B cell (primary cell): ENCODE measurements around the gene FSIP1. TPM values are rescaled to one million over a fixed set of nuclear protein-coding genes. Genes with fewer than 3 reads are reported as not detected.

Source experiments
- ATAC-seq: fragments of 200-7000 bp; cut with Tn5 transposase; one replicate; pipeline ENCODE4 v1.10.0; 2021; ENCODE audit warnings: low read depth, mild to moderate bottlenecking, moderate number of reproducible peaks, moderate library complexity
- CTCF ChIA-PET: fragments of 350-600 bp; sonication (Branson Sonifier 250); formaldehyde crosslinking; loops from one replicate; lab custom pipeline; 2021; ENCODE audit warnings: antibody characterized with exemption, inconsistent platforms; lab: Charles Lee
- POLR2A ChIA-PET: fragments of 350-600 bp; sonication (Branson Sonifier 250); formaldehyde crosslinking; loops from one replicate; lab custom pipeline; 2021; ENCODE audit warnings: antibody characterized with exemption; lab: Charles Lee
- DNase-seq: peaks from one replicate; pipeline ENCODE4 v3.0.0; 2013
- H2AFZ ChIP-seq: 2 replicates; pipeline ENCODE4 v1.6.1; 2012; ENCODE audit warnings: mild to moderate bottlenecking, low read depth, low read length; ENCODE audit not compliant: insufficient read depth, poor library complexity, severe bottlenecking
- H3K27ac ChIP-seq, 2 donors: 1 replicate in 1 of 2; 2 replicates in 1 of 2; pipeline ENCODE4 v1.5.1; 2012 to 2013; ENCODE audit warnings: low read length in 2 of 2, mild to moderate bottlenecking in 2 of 2, moderate library complexity in 1 of 2
- H3K27me3 ChIP-seq, 4 experiments: fragments of 200-600 bp in 1 of 4; sonication (generic) in 1 of 4; replicated peaks in 1 of 4; 1 replicate in 2 of 4; 2 replicates in 2 of 4; pipeline versions ENCODE4 v1.6.1 to v1.7.0; 2013 to 2016; ENCODE audit warnings: low read length in 3 of 4, mild to moderate bottlenecking in 2 of 4, mixed read lengths in 1 of 4, moderate library complexity in 1 of 4; ENCODE audit not compliant: insufficient read depth in 4 of 4, control insufficient read depth in 3 of 4; ENCODE audit errors: control extremely low read depth in 1 of 4
- H3K36me3 ChIP-seq, 2 experiments: replicated peaks in 1 of 2; 1 replicate in 1 of 2; 2 replicates in 1 of 2; pipeline versions ENCODE4 v1.6.1 to v1.7.1; 2013; ENCODE audit warnings: low read length in 1 of 2; ENCODE audit not compliant: insufficient read depth in 2 of 2, control insufficient read depth in 1 of 2; ENCODE audit errors: control extremely low read depth in 1 of 2, extremely low read depth in 1 of 2
- H3K4me1 ChIP-seq, 2 donors: fragments of 200-600 bp in 1 of 2; sonication (generic) in 1 of 2; 1 replicate in 1 of 2; 2 replicates in 1 of 2; pipeline versions ENCODE4 v1.5.1 to v1.6.1; 2013 to 2017; ENCODE audit warnings: low read length in 2 of 2; ENCODE audit not compliant: control insufficient read depth in 2 of 2, insufficient read depth in 2 of 2
- H3K4me2 ChIP-seq: replicated peaks from 2 replicates; pipeline ENCODE3; 2012; ENCODE audit warnings: mild to moderate bottlenecking, low read depth, low read length; ENCODE audit not compliant: poor library complexity, severe bottlenecking
- H3K4me3 ChIP-seq, 5 experiments: fragments of 200-600 bp in 1 of 5; sonication (generic) in 1 of 5; 1 replicate in 3 of 5; 2 replicates in 2 of 5; pipeline versions ENCODE4 v1.5.1 to v1.7.0; 2011 to 2016; ENCODE audit warnings: low read length in 4 of 5, mild to moderate bottlenecking in 4 of 5, low read depth in 2 of 5, control low read depth in 1 of 5, moderate library complexity in 1 of 5; ENCODE audit not compliant: insufficient read depth in 1 of 5; ENCODE audit errors: control extremely low read depth in 1 of 5, extremely low read depth in 1 of 5
- H3K79me2 ChIP-seq: fragments of 200-600 bp; sonication (generic); one replicate; pipeline ENCODE4 v1.6.0; 2016; ENCODE audit warnings: low read length; ENCODE audit not compliant: control insufficient read depth, insufficient read depth
- H3K9ac ChIP-seq: fragments of 200-600 bp; sonication (generic); 2 replicates; pipeline ENCODE4 v1.6.1; 2017; ENCODE audit warnings: mild to moderate bottlenecking, low read length, moderate library complexity
- H3K9me3 ChIP-seq, 3 donors: one replicate each; pipeline versions ENCODE4 v1.6.1 to v1.7.1; 2013; ENCODE audit warnings: low read length in 2 of 3; ENCODE audit not compliant: control insufficient read depth in 2 of 3, insufficient read depth in 1 of 3; ENCODE audit errors: control extremely low read depth in 1 of 3
- H4K20me1 ChIP-seq: 2 replicates; pipeline ENCODE4 v1.6.0; 2012; ENCODE audit warnings: mild to moderate bottlenecking, low read length; ENCODE audit not compliant: insufficient read depth, control insufficient read depth, poor library complexity, severe bottlenecking
- H3K27ac Mint-ChIP-seq: one replicate; pipeline ENCODE4 v1.8.0; 2021; ENCODE audit warnings: mixed read lengths
- H3K27me3 Mint-ChIP-seq: one replicate; pipeline ENCODE4 v1.8.0; 2021; ENCODE audit warnings: mixed read lengths
- H3K4me1 Mint-ChIP-seq: one replicate; pipeline ENCODE4 v1.8.0; 2021; ENCODE audit warnings: mixed read lengths
- H3K4me3 Mint-ChIP-seq: one replicate; pipeline ENCODE4 v1.8.0; 2021; ENCODE audit warnings: mixed read lengths
- H3K9me3 Mint-ChIP-seq: one replicate; pipeline ENCODE4 v1.8.0; 2022; ENCODE audit warnings: mixed read lengths; ENCODE audit not compliant: insufficient read depth
- CTCF ChIP-seq: fragments of 200-600 bp; IDR thresholded peaks from one replicate; pipeline ENCODE4 v1.8.0; 2022; ENCODE audit warnings: antibody characterized with exemption, mild to moderate bottlenecking
- EZH2 ChIP-seq: IDR thresholded peaks from 2 replicates; pipeline ENCODE4 v1.6.1; 2012; ENCODE audit warnings: borderline replicate concordance, low read depth, mild to moderate bottlenecking, moderate library complexity, low read length; ENCODE audit not compliant: insufficient read depth, poor library complexity, severe bottlenecking
- WGBS: methylation state at CpG from one replicate; pipeline ENCODE4 v1.1.5; 2013; ENCODE audit warnings: missing lambda C conversion rate; ENCODE audit not compliant: insufficient coverage; 5-methylcytosine and 5-hydroxymethylcytosine counted together
- intact Hi-C: fragments of 100-400 bp; cut with micrococcal nuclease; formaldehyde crosslinking; loops from one replicate; pipeline ENCODE4 v1.10.0; 2022
- polyA plus RNA-seq: library from polyadenylated mRNA; depleted of rRNA; stranded (reverse); fragments of >200 nt; gene quantifications from 2 replicates; pipeline ENCODE4 v1.2.3, GENCODE V29; 2012
- total RNA-seq, 2 donors: library from RNA; stranded (reverse); fragments of 120-200 nt in 1 of 2; gene quantifications; 1 replicate in 1 of 2; 2 replicates in 1 of 2; pipeline versions ENCODE4 v1.2.3 to v1.2.4, GENCODE V29; 2013 to 2022

Gene FSIP1
- total and polyA plus RNA-seq, 2 donors (not counting 1 experiment from before 2014, with no cell fraction given): 0.19 to 0.49 TPM

- H3K9ac ChIP-seq: no peak overlapping the region
- no peak overlapping the region for H3K4me2 ChIP-seq
- H3K27ac Mint-ChIP-seq: no peak overlapping the region
Measured at GRCh38 chr15:39729500-39729899, 53.1 kb downstream of the FSIP1 start.

DNA sequence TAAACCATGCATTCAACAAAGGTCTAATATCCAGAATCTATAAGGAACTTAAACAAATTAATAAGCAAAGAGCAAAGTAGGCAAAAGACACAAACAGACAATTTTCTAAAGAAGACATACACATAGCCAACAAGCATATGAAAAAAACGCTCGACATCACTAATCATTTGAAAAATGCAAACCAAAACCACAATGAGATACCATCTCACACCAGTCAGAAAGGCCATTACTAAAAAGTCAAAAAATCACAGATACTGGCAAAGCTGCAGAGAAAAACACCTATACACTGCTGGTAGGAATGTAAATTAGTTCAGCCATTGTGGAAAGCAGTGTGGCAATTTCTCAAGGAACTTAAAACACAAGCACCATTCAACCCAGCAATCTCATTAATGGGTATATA lies 53.8 kb downstream of the FSIP1 start:
- CTCF ChIA-PET: no interaction called here
- Histone ChIP-seq H3K4me2 (no peak overlapping the region), H3K9me3 (peaks cover 0 to 4% (median 0%) of the 10 kb centered on the region in 3 donors), H4K20me1 (no peaks in the 10 kb centered on the region), H2AFZ (no peak overlapping the region), H3K36me3 (no peaks in the 10 kb centered on the region), H3K4me1 (no peaks in the 10 kb centered on the region), H3K79me2 (no peaks in the 10 kb centered on the region), H3K4me3 (no peak overlapping the region), H3K9ac (no peak overlapping the region), H3K27me3 (no peaks in the 10 kb centered on the region), H3K27ac (no peak overlapping the region)
- DNase-seq (no peak), ATAC-seq (no peak)
- Mint-ChIP-seq H3K27me3 (peaks cover 14% of the 10 kb centered on the region), H3K27ac (no peak overlapping the region), H3K4me1 (no peaks in the 10 kb centered on the region), H3K4me3 (no peak overlapping the region), H3K9me3 (no peaks in the 10 kb centered on the region)
- intact Hi-C loops: no loop called here
- POLR2A ChIA-PET: no interaction called here
- no CpG with 5 or more reads among the region's 2 CpGs for WGBS
- TF ChIP-seq EZH2 (no peak), CTCF (no peak)

More at GRCh38 chr15:39729500-39729899, 53.1 kb downstream of the FSIP1 start:
- Mint-ChIP-seq H3K9me3 (no peaks in the 10 kb centered on the region), H3K27me3 (peaks cover 14% of the 10 kb centered on the region), H3K4me1 (no peaks in the 10 kb centered on the region), H3K4me3 (no peak overlapping the region)
- DNase-seq: no peak
- Histone ChIP-seq H3K27me3 (no peaks in the 10 kb centered on the region), H4K20me1 (no peaks in the 10 kb centered on the region), H3K79me2 (no peaks in the 10 kb centered on the region), H3K36me3 (no peaks in the 10 kb centered on the region), H2AFZ (no peak overlapping the region), H3K4me3 (no peak overlapping the region), H3K9me3 (peaks cover 0 to 4% (median 0%) of the 10 kb centered on the region in 3 donors), H3K4me1 (no peaks in the 10 kb centered on the region), H3K27ac (no peak overlapping the region)
- ChIA-PET CTCF (no interaction called here), POLR2A (no interaction called here)
- 90% methylated on average over 4 of the region's 4 CpGs for WGBS
- intact Hi-C loops: no loop called here
- no peak for TF ChIP-seq EZH2
- TF ChIP-seq CTCF: no peak
- ATAC-seq: no peak
